GM21526 (cell line): Measurements from ENCODE around the gene C6orf15.
"Not testable (repeated sequence)": the region's sequence is repeated elsewhere in the genome, so short reads cannot be mapped to it uniquely, and the experiment has no call there.

Source experiments
- ATAC-seq: cut with Tn5 transposase; IDR thresholded peaks from one replicate; pipeline ENCODE4 v1.9.1; 2021; ENCODE audit warnings: moderate library complexity; ENCODE audit not compliant: unreplicated experiment, low FRiP score

The C6orf15 gene

DNA sequence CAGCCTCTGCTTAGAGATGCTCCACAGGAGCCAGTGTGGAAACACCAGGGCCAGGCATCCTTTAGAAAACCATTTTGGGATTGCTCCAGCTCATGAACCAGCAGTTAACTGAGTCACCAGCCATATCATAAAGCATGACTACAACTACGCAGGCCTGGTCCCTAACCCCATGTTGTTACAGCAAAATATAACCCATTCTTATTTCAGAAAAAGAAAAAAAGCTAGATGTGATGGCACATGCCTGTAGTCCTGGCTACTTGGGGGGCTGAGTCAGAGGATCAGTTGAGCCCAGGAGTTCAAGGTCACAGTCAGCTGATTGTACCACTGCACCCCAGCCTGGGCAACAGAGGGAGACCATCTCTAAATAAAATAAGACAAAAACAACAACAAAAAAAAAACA is 36.8 kb downstream of the C6orf15 start:
- ATAC-seq, result no peak

DNA sequence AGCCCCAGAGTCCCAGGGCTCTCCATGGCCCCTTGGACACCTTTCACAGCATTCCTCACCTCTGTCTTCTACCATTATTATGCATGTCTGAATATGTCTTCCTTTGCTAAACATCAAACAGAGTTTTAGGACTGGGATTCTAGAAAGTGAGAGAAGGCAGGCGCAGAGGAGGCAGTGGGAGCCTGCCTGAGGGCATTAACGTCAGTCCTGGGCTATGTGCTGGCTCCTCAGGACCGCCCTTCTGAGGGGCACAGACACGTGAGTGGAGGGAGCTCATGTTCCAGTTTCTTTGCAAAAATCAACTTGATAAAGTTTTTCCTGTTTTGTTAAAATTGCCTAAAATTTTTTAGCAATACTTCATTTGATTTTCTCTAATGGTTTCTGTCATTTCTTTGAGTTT is 38.0 kb downstream of the C6orf15 start:
- no peak for ATAC-seq

DNA sequence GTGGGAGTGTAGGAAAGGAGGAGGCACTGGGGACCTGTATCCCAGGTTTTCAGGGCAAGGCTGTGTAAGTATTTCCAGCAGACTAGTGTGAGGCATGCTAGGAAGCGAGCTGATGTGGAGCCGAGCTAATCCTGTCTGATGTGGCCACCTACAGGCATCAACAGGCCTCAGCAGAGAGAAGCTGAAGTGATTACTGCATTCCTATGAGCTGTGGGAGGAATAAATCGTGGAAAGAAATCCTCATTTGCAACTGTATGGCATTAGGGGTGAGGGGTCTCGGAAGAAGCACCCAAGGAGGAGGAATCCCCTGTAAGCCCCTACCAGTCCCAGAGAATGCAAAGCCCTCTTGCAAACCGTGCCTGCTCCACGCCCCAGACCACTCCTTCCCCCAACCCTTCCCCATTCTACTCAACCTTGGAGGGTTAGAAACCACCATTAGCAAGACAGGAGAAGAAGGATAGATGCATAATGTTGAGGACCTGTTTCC is 41.6 kb downstream of the C6orf15 start:
- no peak for ATAC-seq

DNA sequence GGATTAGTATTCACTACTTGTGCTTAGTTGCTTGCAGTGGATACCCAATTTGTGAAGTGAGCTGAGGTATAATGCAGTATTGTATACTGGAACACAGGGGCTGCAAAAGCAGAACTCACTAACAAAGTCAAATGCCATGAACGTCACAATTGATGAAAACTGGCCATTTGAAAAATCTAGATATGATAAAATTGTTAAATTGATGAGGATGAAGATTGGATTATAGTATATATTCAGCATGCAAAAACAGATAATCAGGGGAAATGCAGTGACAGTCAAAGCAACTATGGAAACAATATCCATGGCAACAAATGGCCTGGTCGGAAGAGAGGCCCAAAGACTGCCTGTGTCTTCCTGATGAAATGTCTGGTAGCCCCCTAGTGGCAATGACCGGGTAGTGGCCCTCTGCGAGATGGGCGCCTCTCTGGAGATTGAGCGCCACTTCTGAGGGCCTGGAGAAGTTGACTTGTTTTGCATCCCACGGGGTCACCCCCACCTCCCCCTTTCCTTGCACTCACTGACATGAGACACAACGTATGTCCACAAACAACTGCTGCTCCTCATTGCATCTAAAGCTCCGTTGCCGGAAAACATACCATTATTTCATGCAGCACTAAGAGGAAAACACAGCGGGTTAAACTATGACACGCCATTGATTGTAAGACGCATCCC is 43.6 kb downstream of the C6orf15 start:
- ATAC-seq, result no peak

DNA sequence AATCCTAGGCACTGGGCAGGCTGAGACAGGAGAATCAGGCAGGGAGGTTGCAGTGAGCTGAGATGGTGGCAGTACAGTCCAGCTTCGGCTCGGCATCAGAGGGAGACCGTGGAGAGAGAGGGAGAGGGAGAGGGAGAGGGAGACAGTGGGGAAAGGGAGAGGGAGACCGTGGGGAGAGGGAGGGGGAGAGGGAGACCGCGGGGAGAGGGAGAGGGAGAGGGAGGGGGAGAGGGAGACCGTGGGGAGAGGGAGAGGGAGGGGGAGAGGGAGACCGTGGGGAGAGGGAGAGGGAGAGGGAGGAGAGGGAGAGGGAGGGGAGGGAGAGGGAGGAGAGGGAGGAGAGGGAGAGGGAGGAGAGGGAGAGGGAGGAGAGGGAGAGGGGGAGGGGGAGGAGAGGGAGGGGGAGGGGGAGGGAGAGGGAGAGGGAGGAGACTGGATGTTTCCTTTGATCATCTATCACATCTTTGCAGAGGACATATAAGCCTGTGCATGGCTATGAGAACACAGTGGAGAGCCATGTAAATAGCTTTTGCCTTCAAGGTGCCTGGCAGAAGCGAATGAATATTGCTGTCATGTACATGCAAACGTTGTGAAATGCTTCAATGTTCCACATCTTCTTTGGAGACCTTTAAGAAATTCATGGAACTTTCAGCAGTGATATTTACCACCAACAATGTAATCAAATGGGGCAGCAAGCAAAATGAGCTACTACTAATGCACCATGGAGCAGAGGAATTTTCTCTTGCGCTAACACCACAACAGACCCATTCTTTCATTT is 44.3 kb downstream of the C6orf15 start:
- not testable (repeated sequence) for ATAC-seq

DNA sequence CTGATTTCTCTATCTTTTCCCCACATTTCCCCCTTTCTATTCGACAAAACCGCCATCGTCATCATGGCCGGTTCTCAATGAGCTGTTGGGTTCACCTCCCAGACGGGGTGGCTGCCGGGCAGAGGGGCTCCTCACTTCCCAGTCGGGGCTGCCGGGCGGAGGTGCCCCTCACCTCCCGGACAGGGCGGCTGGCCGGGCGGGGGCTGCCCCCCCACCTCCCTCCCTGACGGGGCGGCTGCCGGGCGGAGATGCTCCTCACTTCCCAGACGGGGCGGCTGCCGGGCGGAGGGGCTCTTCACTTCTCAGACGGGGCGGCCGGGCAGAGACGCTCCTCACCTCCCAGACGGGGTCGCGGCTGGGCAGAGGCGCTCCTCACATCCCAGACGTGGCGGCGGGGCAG is 45.3 kb downstream of the C6orf15 start:
- ATAC-seq, result not testable (repeated sequence)

DNA sequence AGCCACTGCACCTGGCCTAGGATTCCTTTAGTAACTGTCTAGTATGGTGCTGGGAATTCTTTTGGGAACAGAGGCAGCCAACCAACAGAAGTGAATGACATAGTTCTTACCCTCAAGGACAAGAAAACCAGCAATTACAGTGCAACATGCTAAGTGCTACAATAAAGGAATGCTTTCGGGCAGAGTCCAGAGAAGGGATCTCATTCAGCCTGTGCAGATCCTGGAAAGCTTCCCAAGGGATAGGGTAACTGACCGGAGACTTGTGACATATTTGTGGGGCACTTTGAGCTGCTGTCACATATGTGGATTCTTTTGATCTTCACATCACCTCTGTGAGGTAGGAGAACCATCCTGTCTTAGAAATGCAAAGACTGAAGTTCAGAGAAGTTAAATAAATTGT is 46.8 kb downstream of the C6orf15 start:
- no peak for ATAC-seq

DNA sequence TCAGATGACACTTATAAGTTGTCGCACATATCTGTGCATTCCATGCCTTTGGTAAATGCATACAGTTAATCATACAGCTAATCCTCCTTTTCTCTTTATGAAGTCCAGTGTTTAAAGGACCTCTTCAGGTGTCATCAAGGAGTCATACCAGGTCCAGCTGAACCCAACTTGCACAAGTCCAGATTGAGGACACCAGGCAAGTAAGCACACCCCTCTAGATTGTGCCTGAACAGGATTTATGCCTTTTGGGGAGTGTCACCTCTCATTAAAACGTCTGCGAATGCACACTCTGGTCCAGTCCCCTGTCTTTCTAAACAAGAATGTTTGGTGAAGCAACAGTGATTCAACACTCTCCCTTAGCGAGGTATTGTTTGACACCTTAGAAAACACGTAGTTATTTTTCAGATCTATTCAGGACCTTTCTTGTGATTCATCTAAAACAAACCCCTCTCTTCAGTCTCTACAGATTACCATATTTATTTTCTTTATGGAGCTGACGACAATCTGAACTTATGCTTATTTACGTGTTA is 48.4 kb downstream of the C6orf15 start:
- ATAC-seq, result no peak
